ENCODE data around the gene IL1RAPL1.

The IL1RAPL1 gene

GRCh38 chrX:28586981-28587551 is at the start of gene IL1RAPL1:
Gene IL1RAPL1, plus strand, starts transcription at chrX:28587446.
- no peak for DNase-seq

GRCh38 chrX:28542791-28543190 is 44.5 kb upstream of the IL1RAPL1 start:
- DNase-seq: no peak

GRCh38 chrX:28549838-28550237 is 37.4 kb upstream of the IL1RAPL1 start:
- DNase-seq: no peak

DNA sequence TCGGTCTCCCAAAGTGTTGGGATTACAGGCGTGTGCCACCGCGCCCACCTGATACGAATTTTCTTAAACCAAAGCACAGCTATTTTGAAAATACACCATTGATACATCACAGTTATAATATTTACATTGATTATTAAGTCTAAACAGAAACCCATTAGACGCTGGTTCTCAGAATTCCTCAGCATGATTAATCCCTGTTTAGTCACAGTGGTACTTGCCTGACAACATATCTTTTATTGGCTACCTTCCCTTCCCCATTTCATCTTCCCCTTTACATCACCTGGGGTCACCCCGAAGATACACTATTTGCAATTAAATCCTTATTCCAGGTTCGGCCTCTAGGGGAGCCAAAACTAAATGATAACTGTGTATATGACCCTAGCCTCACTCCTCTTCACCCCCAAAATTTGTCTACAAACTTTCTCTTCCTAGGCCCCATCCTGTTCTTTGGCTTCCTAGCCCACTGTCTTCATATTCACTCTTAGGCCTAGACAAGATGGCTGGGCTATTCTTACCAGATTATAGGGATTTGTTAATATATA is 36.8 kb upstream of the IL1RAPL1 start:
- no peak for DNase-seq

GRCh38 chrX:28552322-28552721 is 34.9 kb upstream of the IL1RAPL1 start:
- DNase-seq: no peak

DNA sequence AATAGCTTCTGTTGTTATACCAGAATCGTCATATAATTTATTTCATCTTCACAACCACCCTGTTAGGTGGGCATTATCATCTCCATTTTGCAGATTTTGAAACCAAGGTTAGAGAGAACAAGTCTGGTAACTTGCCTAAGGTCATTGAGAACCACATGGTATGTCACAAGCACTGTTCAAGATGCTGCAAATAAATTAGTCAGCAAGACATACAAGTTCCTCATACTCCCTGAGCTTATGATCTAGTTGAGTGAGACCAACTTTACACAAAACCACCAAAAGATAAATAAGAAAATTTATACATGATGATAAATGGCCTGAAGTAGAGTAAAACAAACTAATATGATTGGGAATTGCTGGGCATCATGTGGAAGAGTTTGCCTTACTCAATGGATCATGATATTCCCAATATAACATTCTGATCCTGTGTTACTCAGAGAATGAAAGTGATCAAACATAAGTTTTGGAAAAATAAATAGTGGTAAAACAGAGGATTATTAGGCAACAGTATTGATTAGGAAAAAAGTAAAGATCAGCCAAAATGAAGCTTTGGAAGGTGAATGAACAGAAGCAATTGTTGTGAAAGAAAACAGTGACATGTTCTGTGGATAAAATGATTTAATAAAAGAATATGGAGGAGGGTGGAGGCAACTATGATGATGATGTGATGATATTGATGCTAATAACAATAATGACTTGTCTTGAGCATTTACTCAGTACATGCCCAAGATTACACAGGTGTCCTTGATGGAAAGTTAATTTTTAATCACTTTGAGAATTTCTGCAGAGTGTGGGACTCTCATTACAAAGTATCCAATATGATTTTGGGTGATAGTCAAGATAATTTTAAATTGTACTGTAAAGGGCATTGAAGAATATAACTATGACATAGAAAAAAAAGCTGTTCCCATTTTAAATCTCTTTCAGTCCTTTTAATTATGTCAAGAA is 34.1 kb upstream of the IL1RAPL1 start:
- DNase-seq: no peak

DNA sequence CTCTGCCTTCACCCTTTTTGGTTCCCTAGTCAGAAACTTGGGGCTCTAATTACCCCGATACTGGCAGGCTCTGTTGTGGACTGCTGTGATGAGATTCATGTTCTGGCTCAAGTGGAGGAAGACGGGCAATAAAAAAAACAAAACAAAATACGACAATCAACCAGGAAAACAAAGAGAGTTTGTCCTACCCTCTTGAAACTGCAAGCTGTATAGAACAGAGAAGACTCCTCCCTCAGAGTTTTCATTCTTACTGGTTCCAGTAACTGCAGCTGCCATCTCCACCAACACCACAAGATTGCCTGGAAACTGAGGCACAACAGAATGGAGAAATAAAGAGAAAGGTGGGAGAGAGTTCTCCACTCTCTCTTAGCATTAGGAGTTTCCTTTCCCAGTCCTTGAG is 11.1 kb upstream of the IL1RAPL1 start:
- no peak for DNase-seq

GRCh38 chrX:28581522-28581921 is 5.7 kb upstream of the IL1RAPL1 start:
- DNase-seq: no peak

DNA sequence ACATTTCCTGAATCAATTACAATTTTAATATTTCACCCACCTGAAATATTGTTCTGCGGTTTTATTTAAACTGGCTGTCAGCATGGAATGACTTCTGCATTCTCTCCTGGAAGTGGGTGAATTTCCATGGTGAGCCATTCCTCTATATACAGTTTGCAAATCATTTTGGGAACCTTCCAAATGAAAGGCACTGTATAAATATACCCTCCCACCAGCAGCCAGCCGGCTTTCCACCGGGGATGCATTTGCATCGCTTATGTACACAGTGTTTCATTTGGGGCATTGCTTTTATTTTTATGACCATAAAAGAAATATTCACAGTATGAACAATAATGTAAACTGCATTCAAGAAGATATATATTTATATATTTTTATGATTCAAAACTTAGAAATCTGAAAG is 4.7 kb upstream of the IL1RAPL1 start:
- no peak for DNase-seq

- no peak for DNase-seq
Observed at GRCh38 chrX:28584025-28584424, 3.2 kb upstream of the IL1RAPL1 start.

GRCh38 chrX:28585767-28586166 is 1.5 kb upstream of the IL1RAPL1 start:
- DNase-seq: no peak

DNA sequence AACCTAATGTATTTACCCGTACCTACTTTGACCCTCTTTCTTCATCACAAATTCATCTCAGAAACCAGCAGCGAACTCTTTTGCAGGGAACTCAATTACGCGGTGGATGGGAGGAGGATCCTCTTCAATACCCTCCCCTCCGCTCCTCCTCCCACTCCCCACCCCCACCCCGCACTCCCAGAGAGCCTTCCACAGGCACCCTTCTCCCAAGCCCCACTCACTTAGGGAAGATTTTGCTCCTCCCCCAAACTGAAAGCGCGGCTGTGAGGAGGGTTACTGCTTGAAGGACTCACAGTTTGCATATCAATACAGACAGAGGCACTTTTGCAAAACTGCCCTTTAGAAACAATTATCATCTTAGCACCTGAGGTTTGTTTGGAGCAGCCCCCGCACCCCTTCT is 960 bp upstream of the IL1RAPL1 start:
- DNase-seq: no peak

GRCh38 chrX:28589046-28589445 is 1.8 kb downstream of the IL1RAPL1 start:
- no peak for DNase-seq

DNA sequence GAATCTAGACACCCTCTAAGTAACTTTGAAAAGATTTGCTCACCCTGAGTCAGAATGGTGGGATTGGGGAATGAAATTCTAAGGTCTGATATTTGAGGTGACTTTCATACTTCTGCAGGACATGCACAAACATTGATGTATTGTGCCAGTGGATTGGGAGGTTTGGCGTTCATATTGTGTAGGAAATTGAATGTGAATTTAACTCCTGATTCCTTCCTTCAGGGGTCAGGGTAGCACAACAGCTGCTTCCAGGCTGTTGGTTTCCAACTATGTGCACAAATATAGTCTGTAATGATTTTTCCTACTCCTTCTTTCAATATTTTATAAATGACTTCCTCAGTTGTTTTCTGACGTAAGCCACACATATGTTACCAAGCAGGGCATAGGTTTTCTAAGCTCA is 3.1 kb downstream of the IL1RAPL1 start:
- DNase-seq: no peak

- DNase-seq: no peak
Observed at GRCh38 chrX:28591542-28591941, 4.3 kb downstream of the IL1RAPL1 start.

- no peak for DNase-seq
Observed at GRCh38 chrX:28595346-28595745, 8.1 kb downstream of the IL1RAPL1 start.

- no peak for DNase-seq
Observed at GRCh38 chrX:28599957-28600356, 12.7 kb downstream of the IL1RAPL1 start.

- no peak for DNase-seq
Observed at GRCh38 chrX:28609003-28609402, 21.8 kb downstream of the IL1RAPL1 start.

DNA sequence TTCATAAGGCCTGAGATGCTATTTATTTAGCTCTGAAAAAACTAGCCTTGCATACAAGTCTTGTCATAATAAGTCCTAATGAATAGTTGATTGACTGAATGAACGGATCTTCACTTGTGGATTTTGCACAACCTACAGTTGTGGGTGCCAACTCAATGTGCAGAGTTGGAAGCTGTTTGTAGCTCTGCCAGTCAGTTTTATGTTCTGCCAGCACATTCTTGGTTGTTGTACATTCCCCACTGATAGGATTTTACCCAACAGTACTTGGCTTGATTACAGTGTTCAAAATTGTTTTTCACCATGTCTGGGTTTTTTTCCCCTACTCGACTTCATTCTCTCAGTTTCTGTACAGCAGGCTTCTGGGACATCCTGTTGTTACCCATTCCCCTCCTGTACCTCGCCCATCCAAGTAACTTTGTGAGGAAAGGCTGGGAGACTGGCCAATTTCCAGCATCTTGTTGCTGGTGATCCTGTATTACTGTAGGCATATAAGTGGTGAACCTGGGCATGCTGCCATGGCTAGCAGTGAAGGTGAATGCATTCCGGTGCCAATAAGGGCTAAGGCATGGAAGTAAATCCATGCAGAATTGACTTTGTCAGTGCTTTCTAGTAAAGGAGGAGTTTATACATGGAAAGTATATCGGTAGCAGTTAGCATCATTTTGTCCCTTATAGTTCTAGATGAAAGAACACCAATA is 22.8 kb downstream of the IL1RAPL1 start:
- DNase-seq: no peak

GRCh38 chrX:28610746-28611145 is 23.5 kb downstream of the IL1RAPL1 start:
- DNase-seq: no peak

DNA sequence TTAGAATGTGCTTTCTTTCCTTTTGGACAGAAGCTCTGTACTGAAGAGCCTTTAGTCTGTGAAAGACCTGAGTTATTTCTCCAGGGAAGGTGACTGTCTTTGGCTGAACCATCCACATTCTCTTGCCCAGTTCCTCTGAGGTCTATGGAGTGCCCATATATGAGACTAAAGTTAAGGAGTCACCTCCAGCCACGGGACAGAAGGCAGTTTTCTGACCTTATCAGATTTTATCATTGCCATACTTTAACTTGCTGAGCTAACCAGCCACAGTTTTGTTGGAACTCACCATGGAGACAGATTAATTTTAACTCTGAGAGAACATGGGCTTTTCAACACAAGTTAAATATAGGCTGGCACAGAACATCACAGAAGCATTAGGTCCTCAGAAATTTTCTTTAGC is 26.3 kb downstream of the IL1RAPL1 start:
- no peak for DNase-seq

GRCh38 chrX:28625223-28625622 is 38.0 kb downstream of the IL1RAPL1 start:
- no peak for DNase-seq

GRCh38 chrX:28626515-28626914 is 39.3 kb downstream of the IL1RAPL1 start:
- no peak for DNase-seq

- DNase-seq: no peak
Observed at GRCh38 chrX:28628120-28628519, 40.9 kb downstream of the IL1RAPL1 start.

Measured in NCI-H2171 (cell line).